GM12873 (cell line): Measurements from ENCODE around the gene PGC.

ENCODE experiments used
- CTCF ChIP-seq: IDR thresholded peaks from 2 replicates; pipeline ENCODE4 v1.5.1; 2012; ENCODE audit warnings: low read depth, mild to moderate bottlenecking, moderate library complexity, low read length, control low read depth; ENCODE audit not compliant: insufficient read depth; ENCODE audit errors: missing control alignments

PGC gene

GRCh38 chr6:41702089-41702745, 45.0 kb downstream of the PGC start:
- TF ChIP-seq CTCF = no peak

- TF ChIP-seq CTCF = no peak
These were observed 46.5 kb downstream of the PGC start for GRCh38 chr6:41700463-41701347.

GRCh38 chr6:41699063-41699462, 48.1 kb downstream of the PGC start:
- no peak for TF ChIP-seq CTCF

GRCh38 chr6:41697861-41698781, 49.1 kb downstream of the PGC start:
- TF ChIP-seq CTCF = no peak

- no peak for TF ChIP-seq CTCF
These were observed 50.4 kb downstream of the PGC start for GRCh38 chr6:41696788-41697187.

GRCh38 chr6:41695825-41696224, 51.4 kb downstream of the PGC start:
- TF ChIP-seq CTCF = no peak

GRCh38 chr6:41694815-41695526, 52.2 kb downstream of the PGC start:
- no peak for TF ChIP-seq CTCF
